ENCODE data around the gene MIAT.

DNA sequence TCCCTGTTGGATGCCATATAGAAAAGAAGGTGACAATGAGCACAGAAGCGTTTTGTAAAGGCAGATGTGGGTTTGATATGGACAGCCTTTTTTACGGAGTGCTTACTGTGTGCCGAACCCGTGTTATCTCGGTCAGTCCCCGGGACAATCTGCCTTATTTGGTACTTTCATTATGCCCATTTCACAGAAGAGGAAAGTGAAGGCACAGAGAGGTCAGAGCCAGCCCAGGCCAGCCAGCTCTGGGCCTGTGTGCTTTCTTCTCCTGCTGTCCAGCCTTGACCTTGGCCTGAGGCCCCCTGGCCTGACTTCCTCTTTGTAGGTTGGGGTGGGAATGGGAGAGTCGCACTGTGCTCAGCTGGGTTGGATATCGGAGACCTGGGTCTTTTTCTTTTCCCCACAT, 38.9 kb upstream of the MIAT start:
- TF ChIP-seq CTCF (IDR thresholded peaks at IDR 0.05) (no peak), POLR2A (IDR thresholded peaks at IDR 0.05) (no peak), POLR2AphosphoS5 (IDR thresholded peaks at IDR 0.05) (no peak)
